ENCODE results near the gene PPP1R14C. TPM values are rescaled to one million over a fixed set of nuclear protein-coding genes. Genes with fewer than 3 reads are reported as not detected.

PPP1R14C gene
- total and polyA plus RNA-seq, 2 experiments from 2014 or later, result 1.1 to 1.4 TPM

DNA sequence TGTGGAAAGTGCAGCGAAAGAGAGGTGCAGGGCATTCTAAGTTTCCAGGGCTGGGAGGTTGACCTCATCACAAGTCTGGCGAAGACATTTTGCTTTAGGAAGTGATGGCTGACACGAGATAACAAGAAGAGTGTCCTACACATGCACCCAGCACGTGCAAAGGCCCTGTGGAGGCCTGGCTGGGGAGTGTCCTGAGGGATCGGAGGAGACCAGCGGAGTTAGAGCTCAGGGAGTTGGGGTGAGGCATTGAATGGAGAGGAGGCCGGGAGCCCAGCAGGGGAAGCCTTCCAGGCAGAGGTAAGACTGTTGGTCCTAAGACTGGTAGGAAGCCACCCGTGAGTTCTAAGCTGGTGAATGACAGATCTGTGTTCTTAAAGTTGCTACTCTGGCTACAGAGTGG, 58.4 kb downstream of the PPP1R14C start:
- Mint-ChIP-seq H3K27me3 (ENCODE audit: insufficient read depth, low read depth, poor library complexity) (peaks cover 5% of the 10 kb centered on the region), H3K4me1 (peaks cover 6% of the 10 kb centered on the region; the same call in 2 of the 3 replicates), H3K9me3 (no peaks in the 10 kb centered on the region), H3K36me3 (ENCODE audit: low read depth) (no peaks in the 10 kb centered on the region), H3K4me3 (no peak overlapping the region), H3K27ac (no peak overlapping the region)
- Histone ChIP-seq H3K27me3 (ENCODE audit: insufficient read depth) (no peaks in the 10 kb centered on the region), H3K4me1 (ENCODE audit: insufficient read depth) (no peaks in the 10 kb centered on the region), H3F3A (replicated peaks; ENCODE audit: low read depth) (no peaks in the 10 kb centered on the region), H4K20me1 (replicated peaks; ENCODE audit: insufficient read depth) (no peaks in the 10 kb centered on the region), H2AFZ (no peak overlapping the region), H3K4me3 (no peak overlapping the region), H3K36me3 (ENCODE audit: insufficient read depth) (no peaks in the 10 kb centered on the region), H3K9me2 (ENCODE audit: insufficient read depth) (no peaks in the 10 kb centered on the region), H3K79me2 (replicated peaks; ENCODE audit: insufficient read depth) (no peaks in the 10 kb centered on the region), H3K27ac (ENCODE audit: low read depth) (no peak overlapping the region), H3K4me2 (no peak overlapping the region)
- ATAC-seq, result no peak
- no peak for DNase-seq (ENCODE audit: low spot score)
- TF ChIP-seq ZNF462 (CRISPR knock-in tag; IDR thresholded peaks at IDR 0.05) (no peak), STAT1 (IDR thresholded peaks at IDR 0.05; ENCODE audit: unreplicated experiment) (no peak), CREB1 (CRISPR knock-in tag; IDR thresholded peaks at IDR 0.05; ENCODE audit: low read depth) (no peak), ETS1 (IDR thresholded peaks at IDR 0.05) (no peak), EZH2 (IDR thresholded peaks at IDR 0.05; ENCODE audit: low read depth, unreplicated experiment) (no peak), CTCF (conservative IDR thresholded peaks at IDR 0.05; ENCODE audit: low read depth in 2 of 2) (no peak), ZNF331 (CRISPR knock-in tag; IDR thresholded peaks at IDR 0.05; ENCODE audit: low read depth) (no peak), ZNF114 (CRISPR knock-in tag; IDR thresholded peaks at IDR 0.05) (no peak)
- TF ChIP-seq, protein P1, sequence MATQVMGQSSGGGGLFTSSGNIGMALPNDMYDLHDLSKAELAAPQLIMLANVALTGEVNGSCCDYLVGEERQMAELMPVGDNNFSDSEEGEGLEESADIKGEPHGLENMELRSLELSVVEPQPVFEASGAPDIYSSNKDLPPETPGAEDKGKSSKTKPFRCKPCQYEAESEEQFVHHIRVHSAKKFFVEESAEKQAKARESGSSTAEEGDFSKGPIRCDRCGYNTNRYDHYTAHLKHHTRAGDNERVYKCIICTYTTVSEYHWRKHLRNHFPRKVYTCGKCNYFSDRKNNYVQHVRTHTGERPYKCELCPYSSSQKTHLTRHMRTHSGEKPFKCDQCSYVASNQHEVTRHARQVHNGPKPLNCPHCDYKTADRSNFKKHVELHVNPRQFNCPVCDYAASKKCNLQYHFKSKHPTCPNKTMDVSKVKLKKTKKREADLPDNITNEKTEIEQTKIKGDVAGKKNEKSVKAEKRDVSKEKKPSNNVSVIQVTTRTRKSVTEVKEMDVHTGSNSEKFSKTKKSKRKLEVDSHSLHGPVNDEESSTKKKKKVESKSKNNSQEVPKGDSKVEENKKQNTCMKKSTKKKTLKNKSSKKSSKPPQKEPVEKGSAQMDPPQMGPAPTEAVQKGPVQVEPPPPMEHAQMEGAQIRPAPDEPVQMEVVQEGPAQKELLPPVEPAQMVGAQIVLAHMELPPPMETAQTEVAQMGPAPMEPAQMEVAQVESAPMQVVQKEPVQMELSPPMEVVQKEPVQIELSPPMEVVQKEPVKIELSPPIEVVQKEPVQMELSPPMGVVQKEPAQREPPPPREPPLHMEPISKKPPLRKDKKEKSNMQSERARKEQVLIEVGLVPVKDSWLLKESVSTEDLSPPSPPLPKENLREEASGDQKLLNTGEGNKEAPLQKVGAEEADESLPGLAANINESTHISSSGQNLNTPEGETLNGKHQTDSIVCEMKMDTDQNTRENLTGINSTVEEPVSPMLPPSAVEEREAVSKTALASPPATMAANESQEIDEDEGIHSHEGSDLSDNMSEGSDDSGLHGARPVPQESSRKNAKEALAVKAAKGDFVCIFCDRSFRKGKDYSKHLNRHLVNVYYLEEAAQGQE (IDR thresholded peaks at IDR 0.05; ENCODE audit: unreplicated experiment), result no peak
